Activated T-cell treated with anti-CD3 and anti-CD28 coated beads, Interleukin-2, amount 50 U/mL, for 24 hours (primary cell): ENCODE measurements around the gene MAD1L1.
A peak's percentile ranks its signal among the peaks of the same experiment; 100 is the strongest.

ENCODE experiments used
- DNase-seq: peaks from one replicate; pipeline ENCODE4 v3.0.0-alpha.2; 2020
- H3K27ac Mint-ChIP-seq: 2 replicates; pipeline ENCODE4 v1.8.0; 2020; ENCODE audit warnings: mild to moderate bottlenecking, mixed read lengths
- H3K27me3 Mint-ChIP-seq: 2 replicates; pipeline ENCODE4 v1.8.0; 2020; ENCODE audit warnings: mixed read lengths
- H3K36me3 Mint-ChIP-seq: 2 replicates; pipeline ENCODE4 v1.8.0; 2020; ENCODE audit warnings: low read depth, mixed read lengths
- H3K4me1 Mint-ChIP-seq: 2 replicates; pipeline ENCODE4 v1.8.0; 2020; ENCODE audit warnings: low read depth, mixed read lengths
- H3K4me3 Mint-ChIP-seq: 2 replicates; pipeline ENCODE4 v1.8.0; 2020; ENCODE audit warnings: mild to moderate bottlenecking, moderate library complexity, mixed read lengths
- H3K9me3 Mint-ChIP-seq: 2 replicates; pipeline ENCODE4 v1.8.0; 2020; ENCODE audit warnings: mixed read lengths

The MAD1L1 gene

DNA sequence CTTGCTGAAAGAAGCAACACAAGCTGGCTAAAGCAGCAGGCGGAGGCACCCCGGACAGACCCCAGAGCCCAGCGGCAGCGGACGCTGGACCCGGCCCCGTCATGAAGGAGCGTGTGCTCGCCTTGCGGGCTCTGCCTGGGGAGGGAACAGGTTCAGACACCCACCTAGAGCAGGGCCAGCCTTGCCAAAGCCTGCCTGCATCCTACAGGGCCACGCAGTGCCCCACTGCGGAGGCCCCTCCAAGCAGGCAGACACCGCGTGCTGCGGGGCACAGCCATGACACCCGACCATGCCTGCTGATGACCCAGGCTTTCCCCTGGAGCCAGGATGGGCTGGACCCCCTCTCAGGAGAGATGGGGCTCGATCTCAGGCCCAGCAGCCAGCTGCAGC, 91.7 kb downstream of the MAD1L1 start:
- Mint-ChIP-seq H3K4me1 (peaks cover 14% of the 10 kb centered on the region), H3K9me3 (no peaks in the 10 kb centered on the region), H3K4me3 (no peak overlapping the region), H3K36me3 (peaks cover 38% of the 10 kb centered on the region), H3K27ac (no peak overlapping the region), H3K27me3 (no peaks in the 10 kb centered on the region)
- DNase-seq: no peak

DNA sequence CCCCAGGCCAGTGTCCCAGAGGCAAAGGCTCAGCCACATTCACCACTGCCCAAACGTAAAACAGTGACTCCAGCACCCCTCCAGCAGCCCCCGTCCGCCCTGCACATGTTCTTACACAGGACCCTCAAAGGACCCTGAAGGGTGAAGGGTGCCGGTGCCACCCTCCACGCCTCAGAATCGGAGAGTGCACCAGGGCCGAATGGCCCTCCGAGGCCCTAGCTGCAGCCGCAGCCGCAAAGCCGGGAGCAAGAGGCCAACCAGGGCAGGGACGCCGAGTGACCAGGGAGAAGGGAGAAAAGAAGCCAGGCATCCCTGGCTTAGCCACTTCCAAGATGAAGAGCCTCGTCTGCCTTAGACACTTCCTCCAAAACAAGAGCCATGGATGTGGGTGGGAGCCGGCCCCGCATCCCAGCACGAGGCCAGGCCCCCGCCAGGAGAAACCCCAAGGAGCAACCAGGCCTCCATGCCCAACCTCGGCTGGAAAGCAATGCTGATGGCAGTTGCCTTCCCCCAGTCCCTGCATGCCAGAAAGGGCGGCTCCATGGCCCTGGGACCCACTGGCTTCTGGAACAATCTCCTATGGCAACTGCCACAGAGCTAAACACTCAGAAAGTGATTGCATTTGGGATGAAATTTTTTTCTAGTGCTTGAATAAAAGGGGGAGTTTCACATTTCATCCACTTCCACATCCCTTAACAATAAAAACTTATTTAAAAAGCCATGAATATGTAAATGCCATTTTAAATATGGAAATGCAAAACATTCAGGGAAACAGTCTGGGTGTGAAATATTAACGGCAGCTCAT, 92.3 kb downstream of the MAD1L1 start:
- Mint-ChIP-seq H3K9me3 (no peaks in the 10 kb centered on the region), H3K4me3 (no peak overlapping the region), H3K4me1 (peaks cover 14% of the 10 kb centered on the region), H3K36me3 (peaks cover 38% of the 10 kb centered on the region), H3K27ac (no peak overlapping the region), H3K27me3 (no peaks in the 10 kb centered on the region)
- no peak for DNase-seq

DNA sequence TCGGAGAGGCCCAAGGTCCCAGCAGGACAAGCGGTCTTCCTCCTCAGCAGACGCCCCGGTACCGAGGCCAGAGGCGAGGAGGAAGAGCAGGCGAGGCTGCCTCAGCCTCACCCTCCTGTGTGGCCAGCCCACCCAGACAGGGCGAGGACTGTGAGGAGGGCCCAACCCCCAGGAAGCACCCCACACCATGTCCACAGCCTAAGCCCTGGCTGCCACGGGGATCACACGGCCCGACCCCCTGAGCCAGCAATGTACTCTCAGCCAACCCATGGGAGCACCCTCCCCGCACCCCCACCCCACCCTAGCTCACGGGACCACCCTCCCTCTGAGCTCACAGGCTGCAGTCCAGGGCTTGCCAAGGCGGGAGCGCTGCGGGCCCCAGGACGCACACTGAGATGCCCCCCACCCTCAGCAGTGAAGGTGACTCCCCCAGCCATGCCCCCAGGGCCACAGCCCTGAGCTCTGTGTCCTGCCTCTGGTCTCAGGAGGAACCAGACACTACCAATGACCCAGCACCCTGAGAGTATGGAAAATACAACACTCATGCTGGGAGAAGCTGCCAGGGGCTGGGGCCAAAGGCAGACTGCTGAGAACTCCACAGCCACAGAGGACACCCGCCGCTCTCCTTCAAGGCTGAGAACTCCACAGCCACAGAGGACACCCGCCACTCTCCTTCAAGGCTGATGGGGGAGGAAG, 93.6 kb downstream of the MAD1L1 start:
- DNase-seq: no peak
- peaks cover 32% of the 10 kb centered on the region for H3K36me3 Mint-ChIP-seq
- peaks cover 14% of the 10 kb centered on the region for H3K4me1 Mint-ChIP-seq
- no peaks in the 10 kb centered on the region for H3K9me3 Mint-ChIP-seq
- no peak overlapping the region for H3K27ac Mint-ChIP-seq
- H3K27me3 Mint-ChIP-seq: no peaks in the 10 kb centered on the region
- H3K4me3 Mint-ChIP-seq: no peak overlapping the region

GRCh38 chr7:2138146-2138765, 94.5 kb downstream of the MAD1L1 start:
- H3K4me3 Mint-ChIP-seq: peak overlapping the region; percentile 51
- no peaks in the 10 kb centered on the region for H3K27me3 Mint-ChIP-seq
- peaks cover 33% of the 10 kb centered on the region for H3K36me3 Mint-ChIP-seq
- DNase-seq: peak; percentile 73
- H3K27ac Mint-ChIP-seq: peak overlapping the region; percentile 84
- H3K9me3 Mint-ChIP-seq: no peaks in the 10 kb centered on the region
- peaks cover 14% of the 10 kb centered on the region for H3K4me1 Mint-ChIP-seq

DNA sequence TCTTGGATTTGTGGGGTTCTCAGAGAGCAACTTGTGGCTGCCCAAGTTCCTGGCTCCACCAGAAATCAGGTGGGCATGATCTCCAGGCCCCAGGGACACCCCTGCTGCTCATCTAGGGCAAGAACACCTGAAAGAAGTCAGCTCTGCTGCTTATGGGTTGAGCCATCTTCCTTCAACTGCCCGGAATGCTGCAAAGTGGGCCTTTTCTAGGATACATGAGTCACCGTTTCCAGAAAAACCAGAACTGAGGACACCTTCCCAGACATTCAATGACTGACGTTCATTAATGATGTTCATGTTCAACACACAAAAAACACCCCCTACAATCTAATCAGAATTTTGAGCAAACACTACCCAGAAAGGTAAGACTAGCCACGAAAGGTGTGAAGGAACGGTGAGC, 98.0 kb downstream of the MAD1L1 start:
- no peak for DNase-seq
- no peak overlapping the region for H3K4me3 Mint-ChIP-seq
- peaks cover 12% of the 10 kb centered on the region for H3K4me1 Mint-ChIP-seq
- H3K9me3 Mint-ChIP-seq: no peaks in the 10 kb centered on the region
- H3K36me3 Mint-ChIP-seq: peaks cover 38% of the 10 kb centered on the region
- no peaks in the 10 kb centered on the region for H3K27me3 Mint-ChIP-seq
- no peak overlapping the region for H3K27ac Mint-ChIP-seq

GRCh38 chr7:2132243-2132642, 100.5 kb downstream of the MAD1L1 start:
- H3K9me3 Mint-ChIP-seq: no peaks in the 10 kb centered on the region
- H3K27me3 Mint-ChIP-seq: no peaks in the 10 kb centered on the region
- peak overlapping the region; percentile 49 for H3K27ac Mint-ChIP-seq
- no peak overlapping the region for H3K4me3 Mint-ChIP-seq
- H3K36me3 Mint-ChIP-seq: peaks cover 38% of the 10 kb centered on the region
- H3K4me1 Mint-ChIP-seq: no peaks in the 10 kb centered on the region
- DNase-seq: no peak

DNA sequence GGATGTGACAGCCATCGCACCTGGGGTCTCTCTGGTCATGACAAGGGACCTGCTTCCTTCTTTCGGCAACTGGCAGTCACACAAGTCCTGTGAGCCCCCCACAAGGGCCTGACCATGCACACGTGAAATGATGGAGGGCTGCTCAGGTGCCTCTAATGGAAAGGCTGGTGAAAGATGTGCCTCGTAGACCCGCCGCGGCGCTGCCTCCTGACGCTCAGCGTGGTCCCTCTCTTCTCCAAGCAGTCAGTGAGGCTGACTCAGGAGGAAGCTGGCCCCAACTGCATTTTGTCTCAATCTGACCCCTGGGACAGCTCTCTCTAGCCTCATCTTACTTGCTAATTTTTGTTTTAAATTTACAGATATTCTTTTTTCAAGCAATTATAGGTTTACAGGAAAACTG, 100.9 kb downstream of the MAD1L1 start:
- Mint-ChIP-seq H3K4me1 (no peaks in the 10 kb centered on the region), H3K4me3 (no peak overlapping the region), H3K36me3 (peaks cover 37% of the 10 kb centered on the region), H3K27ac (no peak overlapping the region), H3K9me3 (no peaks in the 10 kb centered on the region), H3K27me3 (no peaks in the 10 kb centered on the region)
- no peak for DNase-seq

DNA sequence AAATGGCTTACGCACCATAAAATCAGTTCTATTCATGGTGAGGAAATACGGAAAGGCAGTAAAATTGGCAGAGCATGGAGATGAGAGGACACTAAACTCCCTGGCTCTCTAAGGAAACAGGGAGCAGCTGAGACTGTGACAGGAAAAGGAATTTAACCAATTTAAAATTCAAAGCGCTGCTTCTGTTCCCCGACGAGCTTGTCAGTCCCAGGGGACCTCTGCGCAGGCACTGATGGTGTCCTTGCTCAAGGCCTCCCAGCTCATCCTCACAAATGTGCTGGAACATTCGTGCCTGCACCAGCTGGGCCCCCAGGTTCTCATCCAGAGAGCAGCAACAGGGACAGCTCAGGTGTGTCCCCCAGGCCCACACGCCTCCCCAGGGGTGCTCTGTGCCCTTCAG, 101.4 kb downstream of the MAD1L1 start:
- H3K27ac Mint-ChIP-seq: no peak overlapping the region
- peaks cover 37% of the 10 kb centered on the region for H3K36me3 Mint-ChIP-seq
- no peak for DNase-seq
- H3K4me3 Mint-ChIP-seq: no peak overlapping the region
- H3K4me1 Mint-ChIP-seq: no peaks in the 10 kb centered on the region
- H3K27me3 Mint-ChIP-seq: no peaks in the 10 kb centered on the region
- H3K9me3 Mint-ChIP-seq: no peaks in the 10 kb centered on the region

DNA sequence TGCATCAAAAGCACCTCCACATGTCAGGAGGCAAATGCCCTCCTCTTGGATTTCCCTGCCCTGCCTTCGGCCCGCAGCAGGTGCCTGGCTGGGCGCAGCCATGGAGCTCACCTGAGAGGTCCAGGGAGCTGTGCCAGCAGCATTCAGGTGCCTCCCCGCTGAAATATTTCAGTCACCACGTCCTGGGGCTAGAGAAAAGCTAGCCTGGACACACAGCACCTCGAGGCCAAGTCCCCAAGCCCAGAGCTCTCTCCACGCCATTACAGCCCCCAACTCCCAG, 102.7 kb downstream of the MAD1L1 start:
- DNase-seq: no peak
- Mint-ChIP-seq H3K4me1 (no peaks in the 10 kb centered on the region), H3K27me3 (no peaks in the 10 kb centered on the region), H3K9me3 (no peaks in the 10 kb centered on the region), H3K36me3 (peaks cover 36% of the 10 kb centered on the region), H3K27ac (no peak overlapping the region), H3K4me3 (no peak overlapping the region)

DNA sequence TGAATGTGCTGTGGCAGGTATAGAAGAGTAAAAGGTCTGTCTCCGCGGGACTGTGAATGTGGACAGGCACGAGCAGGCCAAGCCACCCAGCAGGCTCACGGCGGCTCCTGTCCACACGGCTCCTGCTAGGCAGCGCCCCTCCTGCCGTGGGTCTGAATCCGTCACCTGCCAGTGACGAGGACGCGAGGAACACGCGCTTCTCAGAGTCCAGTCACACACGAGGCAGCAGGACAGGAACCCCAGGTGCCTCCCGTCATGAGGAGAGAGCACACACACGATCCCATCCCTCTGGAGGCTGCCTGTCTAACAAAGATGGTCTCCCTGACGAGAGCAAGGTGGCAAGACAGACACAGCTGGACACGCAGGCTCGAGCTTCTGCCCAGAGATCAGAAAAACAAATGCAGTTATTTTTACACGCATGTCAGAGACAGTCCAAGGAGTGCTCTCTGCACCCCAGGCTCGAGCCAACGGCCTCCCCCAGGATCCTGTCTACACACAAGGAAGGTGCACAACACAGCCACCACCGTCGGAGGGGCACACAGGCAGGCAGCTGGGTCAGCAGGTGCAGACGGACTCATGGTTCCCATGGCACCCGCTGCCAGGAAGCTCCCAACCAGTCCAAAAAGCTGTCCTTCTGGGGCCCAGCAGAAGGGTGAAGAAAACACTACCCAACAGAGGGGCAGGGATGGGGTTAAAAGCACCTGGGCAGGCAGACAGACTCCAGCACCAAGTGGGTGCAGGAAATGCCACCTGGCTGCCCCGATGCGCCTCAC, 103.2 kb downstream of the MAD1L1 start:
- Mint-ChIP-seq H3K27ac (no peak overlapping the region), H3K9me3 (no peaks in the 10 kb centered on the region), H3K27me3 (no peaks in the 10 kb centered on the region), H3K4me3 (no peak overlapping the region), H3K36me3 (peaks cover 34% of the 10 kb centered on the region), H3K4me1 (no peaks in the 10 kb centered on the region)
- no peak for DNase-seq

GRCh38 chr7:2128601-2129322, 104.0 kb downstream of the MAD1L1 start:
- H3K4me3 Mint-ChIP-seq: no peak overlapping the region
- H3K27ac Mint-ChIP-seq: no peak overlapping the region
- no peaks in the 10 kb centered on the region for H3K9me3 Mint-ChIP-seq
- DNase-seq: no peak
- H3K36me3 Mint-ChIP-seq: peaks cover 27% of the 10 kb centered on the region
- H3K27me3 Mint-ChIP-seq: no peaks in the 10 kb centered on the region
- no peaks in the 10 kb centered on the region for H3K4me1 Mint-ChIP-seq

DNA sequence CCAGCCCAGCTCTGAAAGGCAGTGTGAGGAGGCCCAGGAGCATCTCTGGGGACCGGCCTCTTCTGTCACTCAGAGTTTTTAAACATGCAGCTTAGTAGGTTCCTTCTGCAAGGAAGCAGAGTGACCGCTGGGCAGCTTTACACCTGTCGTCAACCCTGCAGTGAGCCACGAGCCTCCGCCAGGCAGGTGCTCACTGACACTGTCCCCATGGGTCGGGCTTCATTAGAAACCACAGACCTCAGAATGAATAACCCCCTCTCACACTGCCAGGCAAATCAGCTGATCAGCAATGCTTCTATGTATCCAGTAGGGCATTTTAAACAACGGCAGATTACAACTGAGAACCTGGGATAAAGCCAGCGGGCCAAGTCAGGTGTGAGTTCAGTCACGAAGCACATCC, 106.1 kb downstream of the MAD1L1 start:
- Mint-ChIP-seq H3K27ac (no peak overlapping the region), H3K4me3 (no peak overlapping the region), H3K9me3 (no peaks in the 10 kb centered on the region), H3K27me3 (no peaks in the 10 kb centered on the region), H3K4me1 (no peaks in the 10 kb centered on the region), H3K36me3 (peaks cover 16% of the 10 kb centered on the region)
- DNase-seq: no peak

DNA sequence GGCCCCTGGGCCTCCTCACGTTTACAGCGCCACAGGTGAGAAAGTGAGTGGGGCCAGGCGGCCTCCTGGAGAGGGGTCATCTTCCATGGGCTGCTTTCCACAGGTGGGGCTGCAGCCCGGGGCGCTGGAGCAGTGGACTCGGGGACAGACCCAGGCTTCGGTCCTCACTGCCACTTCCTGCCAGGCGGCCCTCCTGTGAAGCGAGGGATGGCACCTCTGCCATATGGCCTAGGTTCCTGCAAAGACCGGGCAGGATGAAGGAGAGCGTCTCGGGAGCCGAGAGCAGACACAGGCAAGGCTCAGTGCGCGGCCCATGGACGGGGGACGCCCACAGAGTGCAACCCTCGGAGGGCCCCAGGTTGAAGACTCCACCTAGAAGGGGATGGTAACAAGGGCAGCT, 106.8 kb downstream of the MAD1L1 start:
- Mint-ChIP-seq H3K36me3 (peaks cover 16% of the 10 kb centered on the region), H3K4me3 (no peak overlapping the region), H3K27ac (no peak overlapping the region), H3K9me3 (no peaks in the 10 kb centered on the region), H3K4me1 (no peaks in the 10 kb centered on the region), H3K27me3 (no peaks in the 10 kb centered on the region)
- DNase-seq: no peak

DNA sequence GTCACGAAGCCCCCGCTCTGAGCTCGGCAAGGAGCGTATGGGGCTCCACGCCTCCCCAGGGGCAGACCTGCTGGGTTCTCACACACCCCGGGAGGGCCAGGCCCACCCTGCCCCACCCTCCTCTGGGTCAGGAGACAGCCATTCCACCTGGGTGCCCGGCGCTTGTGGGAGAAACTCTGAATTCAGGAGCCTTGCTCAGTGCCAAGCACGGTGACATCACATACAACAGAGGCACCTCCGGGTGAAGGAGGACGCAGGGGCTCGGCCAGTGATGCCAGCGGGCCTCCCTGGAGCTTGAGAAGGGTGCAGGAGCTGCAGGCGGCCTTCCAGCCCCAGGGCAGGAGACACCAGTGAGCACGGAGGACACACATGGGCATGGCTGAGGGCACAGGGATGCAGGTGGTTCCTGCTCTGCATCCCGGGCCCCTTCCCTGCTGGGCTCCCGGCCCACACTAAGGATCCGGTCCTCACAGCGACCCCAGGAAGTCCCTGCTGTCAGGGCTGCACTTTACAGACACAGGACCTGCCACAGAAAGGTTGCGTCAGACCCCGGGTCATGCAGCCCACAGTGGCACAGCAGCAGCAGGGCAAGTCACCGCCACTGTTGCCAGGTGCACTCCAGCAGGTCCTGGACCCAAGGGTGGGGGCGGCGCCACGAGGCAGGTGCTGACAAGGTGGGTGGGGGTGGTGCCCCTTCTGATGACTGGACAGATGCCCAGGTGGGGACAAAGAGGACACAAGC, 108.0 kb downstream of the MAD1L1 start:
- no peak for DNase-seq
- no peaks in the 10 kb centered on the region for H3K27me3 Mint-ChIP-seq

More for the DNA sequence above, 108.0 kb downstream of the MAD1L1 start:
- H3K4me3 Mint-ChIP-seq: no peak overlapping the region
- H3K27ac Mint-ChIP-seq: no peak overlapping the region
- H3K36me3 Mint-ChIP-seq: peaks cover 16% of the 10 kb centered on the region
- no peaks in the 10 kb centered on the region for H3K9me3 Mint-ChIP-seq
- H3K4me1 Mint-ChIP-seq: peaks cover 10% of the 10 kb centered on the region
